ENCODE measurements around the gene LSG1. TPM values are rescaled to one million over a fixed set of nuclear protein-coding genes. Genes with fewer than 3 reads are reported as not detected.

LSG1 gene
- total and polyA plus RNA-seq, 9 of the 15 experiments (the other 6 are each of a cell fraction or from before 2014, with no cell fraction given) = 14.9 to 73.7 (median 46.7) TPM

DNA sequence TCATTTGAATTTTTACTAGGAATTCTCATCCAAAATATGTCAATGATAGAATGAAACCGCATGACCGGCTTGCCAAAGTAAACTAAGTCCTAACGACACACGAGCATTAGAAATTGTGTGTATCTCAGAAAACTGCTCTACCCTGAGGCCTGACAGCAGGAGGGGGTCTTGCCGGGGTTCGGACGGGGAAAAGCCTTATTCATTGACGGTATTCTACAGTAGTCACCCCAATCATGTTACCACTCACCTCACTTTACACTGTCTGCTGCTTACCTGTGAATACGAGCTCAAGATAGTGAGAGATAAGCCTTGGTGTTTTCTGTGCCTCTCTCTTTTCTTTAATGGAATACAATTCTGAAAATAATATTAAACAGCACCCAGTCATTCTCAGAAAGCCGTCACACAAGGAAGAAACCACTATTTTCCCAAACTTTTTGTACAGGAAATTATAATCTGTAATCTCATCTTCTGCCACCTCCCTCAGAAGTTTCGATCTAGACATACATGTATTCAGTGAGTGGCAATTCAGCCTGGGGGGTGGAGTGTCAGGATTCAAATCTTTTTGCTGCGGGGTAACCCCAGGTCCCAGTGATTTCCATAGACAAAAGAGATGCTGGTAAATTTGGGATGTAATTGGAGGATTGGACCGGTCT, 13.2 kb upstream of the LSG1 start:
- CTCF ChIA-PET (ENCODE audit: low intra/inter-chr PET ratio) = interaction anchor here (0.6 kb wide), 1 partner anchor 36 kb away, joined by 3 read pairs; no protein-coding TSS in a partner anchor
- BruUV-seq (replicated peaks) = no TSS peak
- TF ChIP-seq POLR2B (IDR thresholded peaks at IDR 0.05; ENCODE audit: low read depth, partially characterized antibody) (no peak), BCL6 (CRISPR knock-in tag; IDR thresholded peaks at IDR 0.05) (no peak), PRMT5 (CRISPR knock-in tag; IDR thresholded peaks at IDR 0.05) (no peak), MEF2A (IDR thresholded peaks at IDR 0.05; ENCODE audit: control insufficient read depth, low read depth, low read length) (no peak), ETS2 (tag; IDR thresholded peaks at IDR 0.05; ENCODE audit: borderline replicate concordance, poor library complexity, severe bottlenecking) (no peak), FOXM1 (IDR thresholded peaks at IDR 0.05; ENCODE audit: low read depth) (no peak), FOXM1 (CRISPR knock-in tag; IDR thresholded peaks at IDR 0.05; ENCODE audit: low read depth) (no peak), ZNF175 (CRISPR knock-in tag; IDR thresholded peaks at IDR 0.05; ENCODE audit: low read depth) (no peak)
- TF ChIP-seq, protein P1, sequence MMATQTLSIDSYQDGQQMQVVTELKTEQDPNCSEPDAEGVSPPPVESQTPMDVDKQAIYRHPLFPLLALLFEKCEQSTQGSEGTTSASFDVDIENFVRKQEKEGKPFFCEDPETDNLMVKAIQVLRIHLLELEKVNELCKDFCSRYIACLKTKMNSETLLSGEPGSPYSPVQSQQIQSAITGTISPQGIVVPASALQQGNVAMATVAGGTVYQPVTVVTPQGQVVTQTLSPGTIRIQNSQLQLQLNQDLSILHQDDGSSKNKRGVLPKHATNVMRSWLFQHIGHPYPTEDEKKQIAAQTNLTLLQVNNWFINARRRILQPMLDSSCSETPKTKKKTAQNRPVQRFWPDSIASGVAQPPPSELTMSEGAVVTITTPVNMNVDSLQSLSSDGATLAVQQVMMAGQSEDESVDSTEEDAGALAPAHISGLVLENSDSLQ (IDR thresholded peaks at IDR 0.05) = 0 out of 2 replicates have a peak, but pooled peaks have one; percentile 7
- intact Hi-C loops (cut with micrococcal nuclease) (loop anchor here (10.0 kb wide), 1 partner anchor 270 kb away; no protein-coding TSS in a partner anchor), in situ Hi-C loops (cut with MboI) (loop anchor here (10.0 kb wide), 2 partner anchors 420 to 840 kb away; no protein-coding TSS in a partner anchor)
- POLR2A ChIA-PET = no interaction called here
- Histone ChIP-seq H3K36me3 (ENCODE audit: control insufficient read depth, insufficient read depth, low read length) (no peaks in the 10 kb centered on the region), H3K9ac (ENCODE audit: insufficient read depth in 1 of 2, low read depth in 2 of 2, low read length in 2 of 2) (no peak overlapping the region), H2AFZ (ENCODE audit: low read depth, low read length) (peak overlapping the region; percentile 80; the same call in 1 of the 2 replicates), H3K4me2 (ENCODE audit: insufficient read depth, low read length) (peak overlapping the region; percentile 67), H3K9me3 (replicated peaks; ENCODE audit: control insufficient read depth, insufficient read depth, low read depth, low read length) (no peaks in the 10 kb centered on the region), H3K4me3 (peak overlapping the region; percentile 35), H3K27ac (ENCODE audit: extremely low read depth, low read depth, low read length) (no peak overlapping the region), H3K27me3 (ENCODE audit: control insufficient read depth in 2 of 2, insufficient read depth in 2 of 2, low read length in 2 of 2) (peaks cover 0 to 26% of the 10 kb centered on the region in 2 experiments; a peak in 3 of 5 replicates), H3K79me2 (ENCODE audit: control insufficient read depth, insufficient read depth, low read length) (no peaks in the 10 kb centered on the region), H3K4me1 (replicated peaks in 1 of 2; ENCODE audit: control insufficient read depth in 2 of 2, insufficient read depth in 2 of 2, low read length in 2 of 2) (peaks cover 11 to 24% of the 10 kb centered on the region in 2 experiments), H3K9me1 (ENCODE audit: control insufficient read depth, insufficient read depth, low read length) (no peaks in the 10 kb centered on the region), H4K20me1 (replicated peaks; ENCODE audit: control insufficient read depth, insufficient read depth, low read length) (no peaks in the 10 kb centered on the region)
- WGBS (ENCODE audit: insufficient coverage, low coverage, missing lambda C conversion rate) = 27% methylated on average over 13 of the region's 13 CpGs
- DNase-seq (ENCODE audit: extremely low read depth in 1 of 4, low spot score in 3 of 4) (no peak), ATAC-seq (no peak), FAIRE-seq (no peak)

Measured in K562 (cell line).